ENCODE measurements around the gene RAP1GAP2. TPM values are rescaled to one million over a fixed set of nuclear protein-coding genes. Genes with fewer than 3 reads are reported as not detected.
A peak's percentile ranks its signal among the peaks of the same experiment; 100 is the strongest.
"Not testable (repeated sequence)": the region's sequence is repeated elsewhere in the genome, so short reads cannot be mapped to it uniquely, and the experiment has no call there.

The RAP1GAP2 gene
- total RNA-seq, 3 donors from 2014 or later, result 26.6 to 45.3 (median 43.3) TPM

DNA sequence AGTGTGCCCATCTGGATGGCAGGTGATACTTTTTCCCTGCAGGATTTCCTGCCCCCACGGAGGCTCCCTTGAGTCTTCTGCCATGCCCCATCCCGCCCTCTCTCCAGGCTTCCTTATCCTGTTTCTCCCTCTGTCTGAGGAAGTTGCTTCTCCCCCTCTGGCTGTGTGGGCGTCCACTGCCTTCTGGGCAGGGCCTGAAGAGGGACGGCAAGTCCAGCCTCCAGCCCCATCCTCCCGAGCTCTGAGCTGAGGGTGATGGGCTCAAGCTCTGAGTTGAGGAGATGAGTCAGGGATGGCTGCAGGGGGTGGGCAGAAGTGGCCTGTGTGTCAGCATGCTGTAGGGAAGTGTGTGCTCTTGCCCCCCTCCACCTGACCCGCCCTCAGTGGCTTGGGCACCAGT is 14.2 kb upstream of the RAP1GAP2 start:
- DNase-seq (no peak), ATAC-seq (no peak)
- TF ChIP-seq, protein P1, sequence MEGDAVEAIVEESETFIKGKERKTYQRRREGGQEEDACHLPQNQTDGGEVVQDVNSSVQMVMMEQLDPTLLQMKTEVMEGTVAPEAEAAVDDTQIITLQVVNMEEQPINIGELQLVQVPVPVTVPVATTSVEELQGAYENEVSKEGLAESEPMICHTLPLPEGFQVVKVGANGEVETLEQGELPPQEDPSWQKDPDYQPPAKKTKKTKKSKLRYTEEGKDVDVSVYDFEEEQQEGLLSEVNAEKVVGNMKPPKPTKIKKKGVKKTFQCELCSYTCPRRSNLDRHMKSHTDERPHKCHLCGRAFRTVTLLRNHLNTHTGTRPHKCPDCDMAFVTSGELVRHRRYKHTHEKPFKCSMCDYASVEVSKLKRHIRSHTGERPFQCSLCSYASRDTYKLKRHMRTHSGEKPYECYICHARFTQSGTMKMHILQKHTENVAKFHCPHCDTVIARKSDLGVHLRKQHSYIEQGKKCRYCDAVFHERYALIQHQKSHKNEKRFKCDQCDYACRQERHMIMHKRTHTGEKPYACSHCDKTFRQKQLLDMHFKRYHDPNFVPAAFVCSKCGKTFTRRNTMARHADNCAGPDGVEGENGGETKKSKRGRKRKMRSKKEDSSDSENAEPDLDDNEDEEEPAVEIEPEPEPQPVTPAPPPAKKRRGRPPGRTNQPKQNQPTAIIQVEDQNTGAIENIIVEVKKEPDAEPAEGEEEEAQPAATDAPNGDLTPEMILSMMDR (IDR thresholded peaks at IDR 0.05), result no peak
- no peaks in the 10 kb centered on the region for H3K36me3 ChIP-seq (ENCODE audit: low read depth)
- H3K4me1 ChIP-seq (ENCODE audit: low read depth), result no peaks in the 10 kb centered on the region
- H3K4me3 ChIP-seq, result no peak overlapping the region
- no peaks in the 10 kb centered on the region for H3K9me3 ChIP-seq
- intact Hi-C loops (cut with DNase I, micrococcal nuclease), result no loop called here

DNA sequence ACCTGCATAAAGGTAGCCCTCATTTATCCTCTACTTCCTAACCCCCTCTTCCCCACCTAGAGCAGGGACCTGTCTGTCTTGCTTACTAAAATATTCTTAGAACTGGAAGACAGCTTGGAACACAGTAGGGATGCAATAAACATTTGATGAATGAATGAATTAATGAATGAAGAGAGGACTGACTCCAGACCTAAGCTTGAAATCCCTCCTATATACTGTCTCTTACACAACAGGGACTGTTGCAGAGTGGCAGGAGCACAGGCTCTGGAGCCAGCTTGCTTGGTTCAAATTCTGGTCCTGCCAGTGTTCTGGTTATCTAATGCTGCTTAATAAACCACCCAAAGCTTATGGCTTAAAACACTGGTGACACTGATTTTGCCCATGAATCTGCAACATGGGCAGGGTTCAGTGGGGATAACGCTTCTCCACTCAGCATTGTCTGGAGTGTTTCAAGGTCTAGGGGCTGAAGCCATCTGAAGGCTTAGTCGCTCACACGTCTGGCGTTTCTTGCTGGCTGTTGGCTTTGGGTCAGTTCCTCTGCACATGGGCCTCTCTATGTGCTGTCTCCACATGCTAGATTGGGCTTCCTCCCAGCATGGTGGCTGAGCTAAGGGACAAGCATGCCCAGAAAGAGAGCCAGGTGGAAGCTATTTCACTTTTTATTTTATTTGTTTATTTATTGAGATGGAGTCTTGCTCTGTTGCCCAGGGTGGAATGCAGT is 12.8 kb upstream of the RAP1GAP2 start:
- ATAC-seq (no peak), DNase-seq (no peak)
- no peaks in the 10 kb centered on the region for H3K36me3 ChIP-seq (ENCODE audit: low read depth)
- H3K4me1 ChIP-seq (ENCODE audit: low read depth), result no peaks in the 10 kb centered on the region
- TF ChIP-seq, protein P1 (IDR thresholded peaks at IDR 0.05), result no peak
- intact Hi-C loops (cut with DNase I, micrococcal nuclease), result no loop called here
- no peaks in the 10 kb centered on the region for H3K9me3 ChIP-seq
- no peak overlapping the region for H3K4me3 ChIP-seq

DNA sequence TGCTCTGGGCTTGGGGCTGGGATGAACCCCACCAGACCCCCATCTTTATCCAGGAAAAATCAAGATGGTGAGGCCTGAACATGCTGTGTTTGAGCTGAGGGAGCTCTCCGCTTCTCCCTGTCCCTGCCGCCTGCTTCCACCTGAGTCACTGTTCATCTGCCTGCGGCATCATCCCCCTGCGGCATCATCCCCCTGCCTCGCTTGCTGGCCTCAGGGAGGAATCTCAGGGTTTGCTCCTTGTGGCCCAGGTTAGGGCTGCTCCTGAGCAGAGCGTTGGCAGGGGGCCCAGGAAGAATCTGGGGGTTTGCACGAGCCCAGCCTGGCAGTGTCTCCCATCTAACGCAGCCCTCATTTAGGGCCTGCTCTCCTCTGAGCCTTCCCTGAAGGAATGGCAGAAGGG is 11.4 kb upstream of the RAP1GAP2 start:
- TF ChIP-seq, protein P1 (IDR thresholded peaks at IDR 0.05), result no peak
- no peak overlapping the region for H3K4me3 ChIP-seq
- ATAC-seq (no peak), DNase-seq (no peak)
- intact Hi-C loops (cut with DNase I, micrococcal nuclease), result no loop called here
- H3K4me1 ChIP-seq (ENCODE audit: low read depth), result no peaks in the 10 kb centered on the region
- H3K36me3 ChIP-seq (ENCODE audit: low read depth), result no peaks in the 10 kb centered on the region
- no peaks in the 10 kb centered on the region for H3K9me3 ChIP-seq

DNA sequence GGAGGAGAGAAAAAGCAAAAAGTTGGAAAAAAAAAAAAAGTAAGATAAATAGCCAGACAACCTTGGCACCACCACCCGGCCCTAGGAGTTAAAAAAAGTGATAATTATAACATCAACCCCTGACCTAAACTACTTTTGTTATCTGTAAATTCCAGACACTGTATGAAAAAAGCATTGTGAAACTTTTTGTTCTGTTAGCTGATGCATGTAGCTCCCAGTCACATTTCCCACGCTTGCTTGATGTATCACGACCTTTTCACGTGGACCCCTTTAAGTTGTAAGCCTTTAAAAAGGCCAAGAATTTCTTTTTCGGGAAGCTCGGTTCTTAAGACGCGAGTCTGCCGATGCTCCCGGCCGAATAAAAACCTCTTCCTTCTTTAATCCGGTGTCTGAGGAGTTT is 10.9 kb upstream of the RAP1GAP2 start:
- DNase-seq; intact Hi-C loops (cut with DNase I, micrococcal nuclease); H3K36me3 ChIP-seq (ENCODE audit: low read depth); H3K4me3 ChIP-seq; H3K4me1 ChIP-seq (ENCODE audit: low read depth); H3K9me3 ChIP-seq; ATAC-seq: not testable (repeated sequence)

DNA sequence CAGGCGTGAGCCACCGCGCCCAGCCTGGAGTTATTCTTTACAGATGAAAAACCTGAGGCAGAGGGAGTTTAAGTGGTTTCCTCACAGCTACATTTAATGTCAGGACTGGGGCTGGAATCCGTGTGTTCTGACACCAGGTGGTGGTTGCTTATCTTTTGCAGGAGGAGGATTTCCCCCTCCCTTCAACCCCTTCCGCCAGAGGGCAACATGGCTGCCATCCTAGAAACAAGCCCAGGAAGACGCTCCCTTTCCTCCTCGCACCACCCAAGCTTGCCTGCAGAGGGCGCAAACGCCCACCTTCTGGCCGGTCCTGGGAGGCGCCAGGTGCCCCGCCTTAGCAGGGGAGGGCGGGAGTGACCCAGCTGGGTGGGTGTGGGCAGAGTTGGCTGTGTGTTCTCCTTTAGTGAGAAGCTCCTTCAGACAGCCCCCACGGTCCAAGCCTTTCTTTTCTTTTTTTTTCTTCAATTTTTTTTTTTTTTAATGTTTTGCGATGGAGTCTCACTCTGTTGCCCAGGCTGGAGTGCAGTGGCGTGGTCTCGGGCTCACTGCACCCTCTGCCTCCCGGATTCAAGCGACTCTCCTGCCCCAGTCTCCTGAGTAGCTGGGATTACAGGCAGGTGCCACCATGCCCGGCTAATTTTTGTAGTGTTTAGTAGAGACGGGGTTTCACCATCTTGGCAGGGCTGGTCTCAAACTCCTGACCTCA is 9.9 kb upstream of the RAP1GAP2 start:
- H3K9me3 ChIP-seq, result no peaks in the 10 kb centered on the region
- intact Hi-C loops (cut with DNase I, micrococcal nuclease), result no loop called here
- ATAC-seq (peak; percentile 99), DNase-seq (peak; percentile 94 to 99 (median 97))
- TF ChIP-seq, protein P1 (IDR thresholded peaks at IDR 0.05), result peak; percentile 79
- H3K4me3 ChIP-seq, result no peak overlapping the region
- no peaks in the 10 kb centered on the region for H3K4me1 ChIP-seq (ENCODE audit: low read depth)
- H3K36me3 ChIP-seq (ENCODE audit: low read depth), result no peaks in the 10 kb centered on the region

DNA sequence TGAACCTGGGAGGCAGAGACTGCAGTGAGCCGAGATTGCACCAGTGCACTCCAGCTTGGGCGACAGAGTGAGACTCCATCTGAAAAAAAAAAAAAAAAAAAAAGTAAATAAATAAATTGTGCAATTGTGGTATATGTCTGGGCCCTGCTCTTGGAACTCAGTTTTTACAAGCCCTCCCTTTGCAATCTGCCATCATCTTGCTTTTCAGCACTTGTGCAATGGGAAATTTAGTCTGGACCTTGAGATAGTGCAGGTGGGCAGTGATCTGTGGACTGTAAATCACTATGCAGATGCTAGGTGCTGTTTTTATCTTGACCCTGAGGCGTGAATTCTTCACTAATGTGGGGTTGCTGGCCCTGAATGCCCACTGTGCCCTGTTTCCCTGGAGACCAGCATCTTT is 6.5 kb upstream of the RAP1GAP2 start:
- no peaks in the 10 kb centered on the region for H3K4me1 ChIP-seq (ENCODE audit: low read depth)
- no peak for ATAC-seq
- no peak overlapping the region for H3K4me3 ChIP-seq
- H3K36me3 ChIP-seq (ENCODE audit: low read depth), result no peaks in the 10 kb centered on the region
- intact Hi-C loops (cut with DNase I, micrococcal nuclease), result no loop called here
- no peak for DNase-seq
- H3K9me3 ChIP-seq, result no peaks in the 10 kb centered on the region
- TF ChIP-seq, protein P1 (IDR thresholded peaks at IDR 0.05), result no peak

Data from mucosa of descending colon (tissue), 3 donors.